ENCODE results near the gene GPR146. TPM values are rescaled to one million over a fixed set of nuclear protein-coding genes. Genes with fewer than 3 reads are reported as not detected.

The GPR146 gene
- total and polyA plus RNA-seq, 2 of the 4 experiments (the other 2 are of a cell fraction), result 2.2 to 3.4 TPM

DNA sequence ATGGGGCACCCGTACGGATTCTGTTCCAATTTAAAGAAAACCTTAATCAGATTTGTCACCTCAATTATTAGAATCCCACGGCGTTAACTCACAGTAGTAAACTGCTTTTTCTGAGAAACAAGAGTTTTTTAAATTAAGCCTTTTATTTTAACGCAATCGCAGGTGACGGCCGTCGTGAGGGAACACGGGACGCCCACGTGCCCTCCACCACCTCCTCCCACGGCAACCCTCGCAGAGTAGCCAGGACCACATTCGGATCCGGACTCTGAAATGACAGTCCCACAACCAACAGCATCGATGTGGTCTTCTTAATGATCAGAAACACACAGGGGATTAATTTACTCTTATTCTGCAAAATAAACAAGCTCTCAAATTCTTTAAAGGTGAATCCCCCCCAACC lies 22.0 kb upstream of the GPR146 start:
- Histone ChIP-seq H2BK20ac (ENCODE audit: low read depth, low read length) (no peak overlapping the region), H3K27ac (ENCODE audit: insufficient read depth, low read length) (no peak overlapping the region), H3K27me3 (ENCODE audit: control insufficient read depth, insufficient read depth, low read length) (no peaks in the 10 kb centered on the region), H4K8ac (ENCODE audit: low read depth in 2 of 2, low read length in 2 of 2) (no peak overlapping the region), H3K4me2 (ENCODE audit: low read depth, low read length) (no peak overlapping the region), H3K18ac (ENCODE audit: low read depth, low read length) (no peak overlapping the region), H2AK9ac (replicated peaks; ENCODE audit: low read depth, low read length, poor library complexity) (no peak overlapping the region), H3K23ac (ENCODE audit: low read depth, low read length) (no peak overlapping the region), H2BK5ac (ENCODE audit: low read depth, low read length, poor library complexity, severe bottlenecking) (no peak overlapping the region), H2AK5ac (ENCODE audit: low read depth, low read length) (no peak overlapping the region), H3K4me1 (ENCODE audit: control insufficient read depth, insufficient read depth, low read length) (peaks cover 3% of the 10 kb centered on the region; the same call in 1 of the 2 replicates), H3K9ac (ENCODE audit: low read depth, low read length) (no peak overlapping the region), H4K5ac (ENCODE audit: low read depth, low read length) (no peak overlapping the region), H3K4me3 (ENCODE audit: insufficient read depth, low read depth, low read length) (no peak overlapping the region), H3K56ac (ENCODE audit: extremely low read depth, insufficient read depth, low read length) (no peak overlapping the region), H2BK15ac (ENCODE audit: low read depth, low read length) (no peak overlapping the region), H3K4ac (ENCODE audit: low read depth, low read length) (no peak overlapping the region), H3K9me3 (ENCODE audit: control insufficient read depth, insufficient read depth, low read length) (peaks cover 3% of the 10 kb centered on the region; the same call in 1 of the 2 replicates), H2BK120ac (ENCODE audit: low read depth, low read length) (no peak overlapping the region), H4K20me1 (ENCODE audit: insufficient read depth, low read length) (peaks cover 55% of the 10 kb centered on the region), H2AFZ (replicated peaks; ENCODE audit: low read length, poor library complexity) (no peak overlapping the region), H3K14ac (replicated peaks; ENCODE audit: low read depth, low read length) (no peak overlapping the region), H3K79me1 (ENCODE audit: low read depth in 1 of 2, low read length in 2 of 2) (peaks cover 18 to 79% of the 10 kb centered on the region in 2 experiments), H3K36me3 (ENCODE audit: control insufficient read depth, insufficient read depth, low read length) (peaks cover 36% of the 10 kb centered on the region), H4K91ac (ENCODE audit: insufficient read depth, low read depth, low read length) (no peak overlapping the region), H3K9me1 (ENCODE audit: insufficient read depth, low read length) (peaks cover 5% of the 10 kb centered on the region; the same call in 1 of the 2 replicates)
- ChIA-PET CTCF (no interaction called here), POLR2A (ENCODE audit: unreplicated experiment) (no interaction called here)
- intact Hi-C loops (cut with micrococcal nuclease) (no loop called here), dilution Hi-C loops (cut with HindIII; ENCODE audit: low sequenced_read_pairs, unreplicated experiment) (no loop called here), in situ Hi-C loops (cut with MboI; ENCODE audit: low sequenced_read_pairs) (no loop called here)
- TF ChIP-seq RCOR1 (IDR thresholded peaks at IDR 0.05; ENCODE audit: insufficient replicate concordance, low read length) (no peak), MAFK (IDR thresholded peaks at IDR 0.05; ENCODE audit: low read depth, low read length) (no peak)
- DNase-seq, result no peak
- no TSS peak for BruUV-seq (replicated peaks)
- ATAC-seq (ENCODE audit: low read depth), result no peak
- 100% methylated on average over 14 of the region's 17 CpGs; no CpG with 5 or more reads in 1 of the 2 experiments for WGBS, 2 experiments (ENCODE audit: extremely low coverage in 2 of 2, insufficient read length in 1 of 2)
